GM12878 (cell line): ENCODE measurements around the gene NLRC5. TPM values are rescaled to one million over a fixed set of nuclear protein-coding genes. Genes with fewer than 3 reads are reported as not detected.

Experiments
- ASH2L ChIP-seq: fragments of 300-600, 200-600 bp; sonication (generic); IDR thresholded peaks from 2 replicates; pipeline ENCODE4 v1.6.1; 2017; ENCODE audit warnings: low read depth, mild to moderate bottlenecking, borderline replicate concordance
- CBX5 ChIP-seq: sonication (generic); IDR thresholded peaks from 2 replicates; pipeline ENCODE4 v1.6.1; 2016; ENCODE audit warnings: low read depth, moderate library complexity, mild to moderate bottlenecking, inconsistent platforms
- E2F8 ChIP-seq: fragments of 450-650 bp; IDR thresholded peaks from 2 replicates; pipeline ENCODE4 v1.6.1; 2018; ENCODE audit warnings: mild to moderate bottlenecking, low read depth, moderate library complexity; ENCODE audit not compliant: partially characterized antibody
- EZH2 ChIP-seq: IDR thresholded peaks from 2 replicates; pipeline ENCODE4 v1.6.1; 2012; ENCODE audit warnings: low read depth, mild to moderate bottlenecking, control low read depth, inconsistent platforms, low read length, borderline replicate concordance; ENCODE audit not compliant: control insufficient read depth
- IKZF2 ChIP-seq, 2 experiments: fragments of 450-650 bp; IDR thresholded peaks; 2 replicates each; pipeline ENCODE4 v1.6.1; 2017; ENCODE audit warnings: mild to moderate bottlenecking in 2 of 2, moderate library complexity in 2 of 2
- KDM1A ChIP-seq: fragments of 200-600 bp; sonication (generic); IDR thresholded peaks from 2 replicates; pipeline ENCODE4 v1.6.1; 2016; ENCODE audit warnings: borderline replicate concordance
- SP1 ChIP-seq: IDR thresholded peaks from one replicate; pipeline ENCODE4 v1.6.1; 2011; ENCODE audit warnings: low read depth, low read length
- SRF ChIP-seq, 2 experiments: IDR thresholded peaks; 2 replicates each; pipeline ENCODE4 v1.6.1; 2011; ENCODE audit warnings: low read depth in 2 of 2, low read length in 2 of 2, mild to moderate bottlenecking in 1 of 2, moderate library complexity in 1 of 2
- USF1 ChIP-seq: IDR thresholded peaks from 2 replicates; pipeline ENCODE4 v1.6.1; 2011; ENCODE audit warnings: borderline replicate concordance, low read depth, mild to moderate bottlenecking, moderate library complexity, mixed read lengths, low read length; ENCODE audit not compliant: insufficient read depth; ENCODE audit errors: extremely low read length
- ZNF217 ChIP-seq: fragments of 450-650 bp; IDR thresholded peaks from 2 replicates; pipeline ENCODE4 v1.6.1; 2017; ENCODE audit warnings: antibody characterized with exemption, mild to moderate bottlenecking
- ZNF592 ChIP-seq: fragments of 450-650 bp; IDR thresholded peaks from 2 replicates; pipeline ENCODE4 v1.6.1; 2017; ENCODE audit warnings: mild to moderate bottlenecking, moderate library complexity
- polyA plus RNA-seq, 11 experiments: library from polyadenylated mRNA; depleted of rRNA in 4 of 11; unstranded in 6 of 11; stranded (reverse) in 5 of 11; fragments of >200 nt; fragmentation: Nextera tagmentation in 4 of 11; fragmentation: Illumina TruSeq in 1 of 11; extraction: Ambion mirVana in 4 of 11; extraction: Trizol in 1 of 11; gene quantifications; 1 replicate in 1 of 11; 2 replicates in 10 of 11; pipeline versions ENCODE4 v1.2.1 to v1.2.3, GENCODE V29; 2011 to 2016; ENCODE audit warnings: inconsistent platforms in 2 of 11, missing spikeins in 2 of 11, low read depth in 1 of 11
- total RNA-seq, 4 experiments: library from RNA; depleted of rRNA in 3 of 4; stranded (reverse); fragments of >200 nt in 3 of 4; fragmentation: Illumina TruSeq in 1 of 4; extraction: Trizol in 1 of 4; gene quantifications; 2 replicates each; pipeline versions ENCODE4 v1.2.1 to v1.2.3, GENCODE V29; 2013 to 2021
- TF ChIP-seq, protein P1 (sequence below): fragments of 450-650 bp; IDR thresholded peaks from 2 replicates; pipeline ENCODE4 v1.6.1; 2017; ENCODE audit warnings: mild to moderate bottlenecking, moderate library complexity

Gene NLRC5
- total and polyA plus RNA-seq, 10 of the 15 experiments (the other 5 are each of a cell fraction or from before 2014, with no cell fraction given) = 13.1 to 105 (median 57.3) TPM

- no peak for TF ChIP-seq EZH2
- TF ChIP-seq CBX5 = no peak
- no peak for TF ChIP-seq USF1
- peak; percentile 95 for TF ChIP-seq ZNF217
- TF ChIP-seq KDM1A = no peak
- TF ChIP-seq, protein P1, sequence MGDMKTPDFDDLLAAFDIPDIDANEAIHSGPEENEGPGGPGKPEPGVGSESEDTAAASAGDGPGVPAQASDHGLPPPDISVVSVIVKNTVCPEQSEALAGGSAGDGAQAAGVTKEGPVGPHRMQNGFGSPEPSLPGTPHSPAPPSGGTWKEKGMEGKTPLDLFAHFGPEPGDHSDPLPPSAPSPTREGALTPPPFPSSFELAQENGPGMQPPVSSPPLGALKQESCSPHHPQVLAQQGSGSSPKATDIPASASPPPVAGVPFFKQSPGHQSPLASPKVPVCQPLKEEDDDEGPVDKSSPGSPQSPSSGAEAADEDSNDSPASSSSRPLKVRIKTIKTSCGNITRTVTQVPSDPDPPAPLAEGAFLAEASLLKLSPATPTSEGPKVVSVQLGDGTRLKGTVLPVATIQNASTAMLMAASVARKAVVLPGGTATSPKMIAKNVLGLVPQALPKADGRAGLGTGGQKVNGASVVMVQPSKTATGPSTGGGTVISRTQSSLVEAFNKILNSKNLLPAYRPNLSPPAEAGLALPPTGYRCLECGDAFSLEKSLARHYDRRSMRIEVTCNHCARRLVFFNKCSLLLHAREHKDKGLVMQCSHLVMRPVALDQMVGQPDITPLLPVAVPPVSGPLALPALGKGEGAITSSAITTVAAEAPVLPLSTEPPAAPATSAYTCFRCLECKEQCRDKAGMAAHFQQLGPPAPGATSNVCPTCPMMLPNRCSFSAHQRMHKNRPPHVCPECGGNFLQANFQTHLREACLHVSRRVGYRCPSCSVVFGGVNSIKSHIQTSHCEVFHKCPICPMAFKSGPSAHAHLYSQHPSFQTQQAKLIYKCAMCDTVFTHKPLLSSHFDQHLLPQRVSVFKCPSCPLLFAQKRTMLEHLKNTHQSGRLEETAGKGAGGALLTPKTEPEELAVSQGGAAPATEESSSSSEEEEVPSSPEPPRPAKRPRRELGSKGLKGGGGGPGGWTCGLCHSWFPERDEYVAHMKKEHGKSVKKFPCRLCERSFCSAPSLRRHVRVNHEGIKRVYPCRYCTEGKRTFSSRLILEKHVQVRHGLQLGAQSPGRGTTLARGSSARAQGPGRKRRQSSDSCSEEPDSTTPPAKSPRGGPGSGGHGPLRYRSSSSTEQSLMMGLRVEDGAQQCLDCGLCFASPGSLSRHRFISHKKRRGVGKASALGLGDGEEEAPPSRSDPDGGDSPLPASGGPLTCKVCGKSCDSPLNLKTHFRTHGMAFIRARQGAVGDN = peak; percentile 90
- TF ChIP-seq ASH2L = no peak
- TF ChIP-seq SP1 = no peak
- TF ChIP-seq ZNF592 = 0 out of 2 replicates have a peak, but pooled peaks have one; percentile 41
- TF ChIP-seq IKZF2 (IDR thresholded peaks at IDR 0.05) = peak; percentile 78 to 85
- TF ChIP-seq SRF (IDR thresholded peaks at IDR 0.05; ENCODE audit: low read depth in 2 of 2, low read length in 2 of 2) = peak; percentile 75 to 94
- no peak for TF ChIP-seq E2F8
Measured at GRCh38 chr16:57000271-57001025, 11.1 kb downstream of the NLRC5 start (continued).
